Ovary (tissue), 3 donors: ENCODE data around the gene SLCO3A1.

Experiments used
- CTCF ChIP-seq, 3 donors: fragments of 450-650 bp in 2 of 3; fragments of 200-600 bp in 1 of 3; IDR thresholded peaks; one replicate each; pipeline versions ENCODE4 v1.5.1 to v1.8.0; 2016 to 2022; ENCODE audit warnings: antibody characterized with exemption in 3 of 3, mild to moderate bottlenecking in 1 of 3
- EP300 ChIP-seq: sonication (generic); formaldehyde crosslinking; IDR thresholded peaks from one replicate; pipeline ENCODE4 v1.6.1; 2017; ENCODE audit warnings: antibody characterized with exemption
- POLR2A ChIP-seq: fragments of 450-650 bp; IDR thresholded peaks from one replicate; pipeline ENCODE4 v1.6.1; 2017; ENCODE audit warnings: antibody characterized with exemption, mild to moderate bottlenecking, moderate library complexity
- donor health status: DM: no; HTN: no; CAD: no.

GRCh38 chr15:92109191-92109873, 255.8 kb downstream of the SLCO3A1 start:
- TF ChIP-seq CTCF (IDR thresholded peaks at IDR 0.05) = no peak
- no peak for TF ChIP-seq POLR2A
- no peak for TF ChIP-seq EP300
